ENCODE data around the gene LRRC2.

Gene LRRC2

DNA sequence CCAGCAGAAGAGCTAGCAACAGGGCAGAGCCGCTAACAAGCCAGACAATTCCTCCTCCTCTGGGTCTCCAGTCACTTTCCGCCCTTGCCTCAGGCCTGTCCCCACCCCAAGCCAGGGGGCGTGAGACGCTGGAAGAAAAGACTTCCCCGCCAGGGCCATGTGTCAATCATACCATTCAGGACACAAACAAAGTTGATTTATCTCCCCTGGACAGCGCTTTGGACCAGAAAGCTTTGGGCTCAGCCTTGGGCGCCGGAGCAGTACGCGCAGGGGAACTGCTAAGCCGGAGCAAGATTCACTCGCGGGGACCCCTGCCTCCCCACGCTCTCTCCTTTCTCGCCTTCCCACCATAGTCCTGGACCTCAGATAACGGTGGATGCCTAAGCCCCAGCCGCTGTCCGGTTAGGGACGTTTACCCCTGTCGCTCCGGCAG, 479 bp downstream of the LRRC2 start:
- peak overlapping the region; percentile 55 for H3K4me3 ChIP-seq (ENCODE audit: control insufficient read depth, low read depth, low read length)
- no peak for TF ChIP-seq CTCF (IDR thresholded peaks at IDR 0.05; ENCODE audit: control insufficient read depth, insufficient read depth, low read depth, low read length, missing control alignments)
- DNase-seq (ENCODE audit: low read depth), result no peak

- no peak for DNase-seq (ENCODE audit: low read depth)
- H3K4me3 ChIP-seq (ENCODE audit: control insufficient read depth, low read depth, low read length), result peak overlapping the region; percentile 55; the same call in 1 of the 2 replicates
These were observed 1.0 kb downstream of the LRRC2 start for GRCh38 chr3:46565077-46565476.

DNA sequence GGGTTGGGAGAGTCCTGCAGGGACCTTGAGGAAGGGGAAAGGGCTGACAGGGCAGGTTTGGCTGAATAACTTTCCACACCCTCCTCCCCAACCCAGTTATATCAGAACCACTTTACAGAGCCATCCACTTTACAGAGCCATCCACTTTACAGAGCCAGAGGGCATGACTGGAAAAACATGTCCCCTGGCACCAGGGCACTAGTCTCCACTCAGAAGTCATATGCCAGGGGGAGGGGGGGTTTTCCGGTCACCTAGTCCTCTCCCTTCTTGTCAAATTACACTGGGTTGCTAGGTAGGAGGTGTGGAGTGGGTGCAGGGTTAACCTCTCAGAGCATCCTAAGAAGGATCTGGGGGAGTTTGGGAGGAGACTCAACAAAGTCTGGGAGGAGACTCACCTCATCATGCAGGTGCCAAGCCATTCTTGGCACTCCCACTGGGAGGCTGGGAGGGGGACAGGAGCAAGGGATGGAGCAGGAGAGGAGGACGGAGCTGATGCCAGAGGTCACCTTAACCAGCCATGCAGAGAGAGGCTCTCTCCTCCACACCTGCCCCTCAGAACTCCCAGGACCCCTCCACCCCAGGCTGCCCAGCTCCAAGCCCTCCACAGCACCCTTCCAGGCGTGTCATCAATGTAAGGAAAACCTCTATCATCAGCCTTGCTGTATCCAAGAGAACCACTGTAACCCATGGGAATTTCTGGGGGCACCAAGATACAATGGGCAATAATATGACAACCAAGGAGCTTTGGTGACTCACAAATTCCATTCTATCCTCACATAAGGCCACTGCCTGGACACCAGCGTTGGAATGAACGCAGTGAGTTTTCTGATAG, 1.7 kb downstream of the LRRC2 start:
- no peak for TF ChIP-seq CTCF (IDR thresholded peaks at IDR 0.05; ENCODE audit: control insufficient read depth, insufficient read depth, low read depth, low read length, missing control alignments)
- no peak for DNase-seq (ENCODE audit: low read depth)
- H3K4me3 ChIP-seq (ENCODE audit: control insufficient read depth, low read depth, low read length), result no peak overlapping the region

More at GRCh38 chr3:46565077-46565476, 1.0 kb downstream of the LRRC2 start:
- no peak for TF ChIP-seq CTCF (IDR thresholded peaks at IDR 0.05; ENCODE audit: control insufficient read depth, insufficient read depth, low read depth, low read length, missing control alignments)

- no peak for TF ChIP-seq CTCF (IDR thresholded peaks at IDR 0.05; ENCODE audit: control insufficient read depth, insufficient read depth, low read depth, low read length, missing control alignments)
- no peak overlapping the region for H3K4me3 ChIP-seq (ENCODE audit: control insufficient read depth, low read depth, low read length)
- DNase-seq (ENCODE audit: low read depth), result no peak
These were observed 4.2 kb downstream of the LRRC2 start for GRCh38 chr3:46561951-46562350.

- TF ChIP-seq CTCF (IDR thresholded peaks at IDR 0.05; ENCODE audit: control insufficient read depth, insufficient read depth, low read depth, low read length, missing control alignments), result no peak
- no peak for DNase-seq (ENCODE audit: low read depth)
- no peak overlapping the region for H3K4me3 ChIP-seq (ENCODE audit: control insufficient read depth, low read depth, low read length)
These were observed 4.6 kb downstream of the LRRC2 start for GRCh38 chr3:46561511-46561910.

- TF ChIP-seq CTCF (IDR thresholded peaks at IDR 0.05; ENCODE audit: control insufficient read depth, insufficient read depth, low read depth, low read length, missing control alignments), result no peak
- H3K4me3 ChIP-seq (ENCODE audit: control insufficient read depth, low read depth, low read length), result no peak overlapping the region
- no peak for DNase-seq (ENCODE audit: low read depth)
These were observed 6.9 kb downstream of the LRRC2 start for GRCh38 chr3:46559091-46559704.
